Measurements from ENCODE around the gene COL4A1.

GRCh38 chr13:110154410-110154933 lies 152.5 kb downstream of the COL4A1 start:
- TF ChIP-seq POLR2A (IDR thresholded peaks at IDR 0.05; ENCODE audit: insufficient read depth in 1 of 2, low read depth in 2 of 2, low read length in 2 of 2) (no peak), REL (CRISPR knock-in tag; conservative IDR thresholded peaks at IDR 0.05) (no peak), ZFX (CRISPR knock-in tag; IDR thresholded peaks at IDR 0.05; ENCODE audit: low read depth) (no peak), FOXP1 (IDR thresholded peaks at IDR 0.05) (no peak), FOXP1 (CRISPR knock-in tag; IDR thresholded peaks at IDR 0.05) (no peak), MXI1 (IDR thresholded peaks at IDR 0.05; ENCODE audit: borderline replicate concordance, low read depth, low read length) (no peak), HDAC2 (CRISPR knock-in tag; IDR thresholded peaks at IDR 0.05) (no peak)
